Left forelimb (tissue), 1 donor: ENCODE data around the gene ADO.
"Not testable (repeated sequence)": the region's sequence is repeated elsewhere in the genome, so short reads cannot be mapped to it uniquely, and the experiment has no call there.

Experiments used
- DNase-seq: peaks from one replicate; pipeline ENCODE4 v3.0.0-alpha.2; 2018; ENCODE audit warnings: low spot score

Gene ADO

DNA sequence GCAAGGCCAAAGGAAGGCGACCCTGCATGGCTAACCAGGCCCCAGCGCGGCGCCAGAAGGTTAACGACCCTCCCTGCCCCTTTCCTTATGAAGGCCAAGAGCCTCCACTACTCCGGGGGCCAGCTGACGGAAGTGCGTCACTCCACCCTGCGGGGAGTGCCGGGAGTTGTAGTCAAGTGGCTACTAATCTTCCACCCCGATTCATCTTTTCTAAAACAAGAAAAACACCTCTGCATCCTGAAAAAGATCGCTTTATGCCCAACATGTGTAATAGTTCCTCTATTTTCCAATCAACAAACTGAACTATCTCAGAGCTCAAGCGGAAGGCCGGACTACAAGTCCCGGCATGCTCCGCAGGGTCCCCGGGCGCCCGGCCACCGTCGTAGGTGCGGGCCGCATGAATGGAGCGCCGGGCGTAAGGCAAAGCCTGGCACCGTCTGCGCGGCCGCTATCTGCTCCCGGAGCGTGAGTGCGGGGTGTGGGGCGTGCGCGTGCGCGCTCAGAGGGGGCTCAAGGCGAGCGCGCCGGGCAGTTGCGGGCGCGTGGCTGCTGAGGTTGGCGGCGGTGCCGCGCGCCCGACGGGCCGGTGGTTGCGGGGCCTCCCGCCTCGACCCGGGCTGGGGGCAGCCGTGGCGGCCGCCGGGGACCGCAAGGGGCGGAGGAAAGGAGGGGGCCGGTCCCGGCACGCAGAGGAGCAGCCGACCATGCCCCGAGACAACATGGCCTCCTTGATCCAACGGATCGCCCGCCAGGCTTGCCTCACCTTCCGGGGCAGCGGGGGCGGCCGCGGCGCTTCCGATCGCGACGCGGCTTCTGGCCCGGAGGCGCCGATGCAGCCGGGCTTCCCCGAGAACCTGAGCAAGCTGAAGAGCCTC, at the start of gene ADO:
Gene ADO, plus strand, starts transcription at position 365 of the 875 bp plus-strand sequence. Its CDS starts 340 bp downstream, at position 705.
- peak; percentile 87 for DNase-seq

GRCh38 chr10:62754963-62755362, 49.6 kb upstream of the ADO start:
- no peak for DNase-seq

GRCh38 chr10:62755662-62756653, 48.6 kb upstream of the ADO start:
- DNase-seq: no peak

GRCh38 chr10:62759599-62760175, 44.8 kb upstream of the ADO start:
- DNase-seq: no peak

- DNase-seq: no peak
Measured at GRCh38 chr10:62760401-62760800, 44.1 kb upstream of the ADO start.

- no peak for DNase-seq
Measured at GRCh38 chr10:62761115-62761514, 43.4 kb upstream of the ADO start.

DNA sequence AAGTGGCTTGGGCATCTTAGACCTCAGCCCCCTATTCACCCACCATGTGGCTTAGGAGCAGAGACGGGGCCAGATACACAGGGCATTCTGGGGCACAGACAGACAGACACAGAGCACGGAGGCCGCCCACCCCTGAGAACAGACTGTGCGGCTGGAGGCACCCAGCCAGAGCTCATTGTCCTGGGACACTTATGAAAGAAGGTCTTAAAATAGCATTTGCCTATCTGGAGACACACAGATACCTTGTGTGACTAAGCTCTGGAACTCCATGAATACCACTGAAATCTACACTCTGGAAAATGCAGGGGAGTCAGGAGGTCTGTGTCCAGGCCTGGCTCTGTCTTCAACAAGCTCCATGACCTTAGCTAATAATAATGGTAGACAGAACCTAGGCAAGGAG, 41.4 kb upstream of the ADO start:
- no peak for DNase-seq

GRCh38 chr10:62764011-62764410, 40.5 kb upstream of the ADO start:
- no peak for DNase-seq

DNA sequence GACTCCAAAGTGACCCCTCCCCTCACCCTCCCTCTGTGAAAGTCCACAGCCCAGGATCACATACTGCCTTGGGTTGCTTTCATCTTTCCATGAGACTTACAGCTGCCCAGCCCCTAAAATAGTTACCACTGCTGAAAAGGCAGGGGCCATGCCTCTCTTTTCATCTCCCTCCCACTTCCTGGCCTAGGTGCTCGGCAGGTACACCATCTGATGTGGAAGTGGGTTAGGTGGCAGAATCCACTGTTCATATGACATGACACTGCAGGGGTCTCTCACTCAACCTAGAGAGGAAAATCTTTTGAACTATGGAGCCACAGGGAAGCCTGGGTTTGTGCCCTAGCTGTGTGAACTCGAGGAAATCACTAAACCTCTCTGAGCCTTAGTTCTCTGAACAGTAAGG, 38.8 kb upstream of the ADO start:
- DNase-seq: no peak

DNA sequence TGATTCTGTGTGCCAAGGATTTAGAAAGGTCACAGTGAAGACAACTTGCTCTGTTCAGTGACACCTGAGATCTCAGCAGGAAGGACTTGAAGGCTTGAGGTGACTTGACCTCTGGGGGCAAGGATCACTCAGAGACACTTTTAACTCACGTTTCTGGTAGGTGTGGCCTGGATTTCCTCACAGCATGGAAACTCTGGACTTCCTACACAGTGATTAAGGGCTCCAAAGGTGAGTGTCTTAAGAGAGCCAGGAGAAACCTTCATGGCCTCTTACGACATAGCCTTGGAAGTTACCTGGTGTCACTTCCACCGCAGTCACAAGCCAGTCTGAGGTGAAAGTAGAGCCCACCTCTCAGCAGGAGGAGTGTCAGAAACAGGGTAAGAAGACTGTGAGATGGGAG, 38.1 kb upstream of the ADO start:
- DNase-seq: no peak

- DNase-seq: no peak
Measured at GRCh38 chr10:62769574-62770242, 34.8 kb upstream of the ADO start.

- DNase-seq: no peak
Measured at GRCh38 chr10:62772186-62772974, 32.1 kb upstream of the ADO start.

DNA sequence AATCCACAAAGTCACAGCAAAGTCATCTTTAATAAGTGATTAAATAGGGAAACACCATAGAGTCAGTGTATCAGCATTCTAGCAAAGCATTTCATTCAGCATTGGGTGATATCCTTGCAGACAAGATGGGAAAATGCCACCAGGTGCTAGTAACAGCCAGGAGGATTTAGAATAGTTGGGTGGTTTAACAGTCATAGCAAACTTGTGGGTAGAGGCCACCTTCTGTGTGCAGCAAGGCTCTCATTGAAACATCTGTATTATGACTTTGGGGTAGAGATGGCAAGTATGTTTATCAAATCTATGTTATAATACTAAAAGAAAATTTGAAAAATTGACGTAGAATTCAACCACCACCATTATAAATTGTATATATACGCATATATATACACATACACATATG, 26.4 kb upstream of the ADO start:
- no peak for DNase-seq

- no peak for DNase-seq
Measured at GRCh38 chr10:62779487-62780248, 24.9 kb upstream of the ADO start.

DNA sequence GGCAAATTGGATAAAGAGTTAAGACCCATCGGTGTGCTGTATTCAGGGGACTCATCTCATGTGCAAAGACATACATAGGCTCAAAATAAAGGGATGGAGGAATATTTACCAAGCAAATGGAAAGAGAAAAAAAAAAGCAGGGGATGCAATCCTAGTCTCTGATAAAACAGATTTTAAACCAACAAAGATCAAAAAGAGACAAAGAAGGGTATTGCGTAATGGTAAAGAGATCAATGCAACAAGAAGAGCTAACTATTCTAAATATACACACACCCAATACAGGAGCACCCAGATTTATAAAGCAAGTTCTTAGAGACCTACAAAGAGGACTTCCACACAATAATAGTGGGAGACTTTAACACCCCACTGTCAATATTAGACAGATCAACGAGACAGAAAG, 20.0 kb upstream of the ADO start:
- not testable (repeated sequence) for DNase-seq

DNA sequence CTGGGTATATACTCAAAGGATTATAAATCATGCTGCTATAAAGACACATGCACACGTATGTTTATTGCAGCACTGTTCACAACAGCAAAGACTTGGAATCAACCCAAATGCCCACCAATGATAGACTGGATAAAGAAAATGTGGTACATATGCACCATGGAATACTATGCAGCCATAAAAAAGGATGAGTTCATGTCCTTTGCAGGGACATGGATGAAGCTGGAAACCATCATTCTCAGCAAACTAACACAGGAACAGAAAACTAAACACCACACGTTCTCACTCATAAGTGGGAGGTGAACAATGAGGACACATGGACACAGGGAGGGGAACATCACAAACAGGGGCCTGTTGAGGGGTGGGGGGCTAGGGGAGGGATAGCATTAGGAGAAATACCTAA, 16.2 kb upstream of the ADO start:
- DNase-seq: not testable (repeated sequence)

DNA sequence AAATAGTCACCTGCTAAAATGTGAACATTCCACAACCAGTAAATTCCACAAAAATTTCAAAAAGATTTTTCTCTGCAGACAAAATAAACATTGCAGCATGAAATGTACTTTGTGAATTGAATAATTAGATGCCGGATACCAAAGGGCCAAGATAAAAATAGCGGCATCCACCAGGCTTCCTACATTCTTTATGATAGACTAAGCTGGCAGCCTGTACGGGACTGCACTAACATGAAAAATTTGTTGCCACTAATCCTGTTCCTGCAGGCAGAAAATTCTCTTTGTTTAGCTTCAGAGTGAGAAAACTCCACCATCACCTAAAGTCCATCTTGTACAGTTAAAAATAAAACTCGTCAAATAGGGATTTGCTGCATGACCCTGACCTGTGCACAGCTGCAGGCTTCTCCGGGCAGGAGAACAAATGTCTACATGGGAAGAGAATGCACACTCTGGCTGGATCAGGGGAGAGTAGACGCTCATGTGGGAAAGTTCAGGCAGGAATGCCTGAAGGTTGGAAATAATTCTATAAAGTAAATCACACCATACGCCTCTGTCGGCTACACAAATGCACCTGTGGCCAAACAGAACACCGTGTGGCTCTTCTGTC, 15.6 kb upstream of the ADO start:
- DNase-seq: no peak

GRCh38 chr10:62790019-62790555, 14.4 kb upstream of the ADO start:
- DNase-seq: no peak

- DNase-seq: no peak
Measured at GRCh38 chr10:62790571-62790970, 13.9 kb upstream of the ADO start.

DNA sequence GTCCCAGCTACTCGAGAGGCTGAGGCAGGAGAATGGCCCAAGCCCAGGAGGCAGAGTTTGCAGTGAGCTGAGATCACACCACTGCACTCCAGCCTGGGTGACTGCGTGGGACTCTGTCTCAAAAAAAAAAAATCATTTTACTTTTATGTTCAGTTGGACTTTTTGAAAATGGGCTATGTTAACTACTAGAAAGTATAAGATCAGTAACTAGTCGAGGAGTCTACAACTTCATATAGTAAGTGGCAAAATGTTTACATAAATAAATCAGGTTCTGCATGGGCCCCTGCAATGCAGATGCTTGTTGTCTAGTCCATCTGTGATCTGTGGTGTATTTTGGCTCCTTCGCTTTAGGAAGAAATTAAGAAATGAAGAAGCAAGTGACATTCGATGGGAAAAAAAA, 12.3 kb upstream of the ADO start:
- no peak for DNase-seq
